CD14-positive monocyte (primary cell): ENCODE measurements around the gene HTR3C. TPM values are rescaled to one million over a fixed set of nuclear protein-coding genes. Genes with fewer than 3 reads are reported as not detected.

Experiments
- DNase-seq, 3 donors: peaks; one replicate each; pipeline ENCODE4 v3.0.0-alpha.2; 2011 to 2022
- H2AFZ ChIP-seq: 2 replicates; pipeline ENCODE4 v1.6.0; 2012; ENCODE audit warnings: mild to moderate bottlenecking, low read depth, low read length, inconsistent platforms; ENCODE audit not compliant: insufficient read depth, poor library complexity, severe bottlenecking
- H3K27ac ChIP-seq, 2 donors: 1 replicate in 1 of 2; 2 replicates in 1 of 2; pipeline ENCODE4 v1.5.1; 2012 to 2013; ENCODE audit warnings: low read length in 2 of 2, control low read depth in 1 of 2, inconsistent platforms in 1 of 2, low read depth in 1 of 2, mild to moderate bottlenecking in 1 of 2
- H3K27me3 ChIP-seq, 2 donors: one replicate each; pipeline versions ENCODE4 v1.6.0 to v1.6.1; 2011 to 2013; ENCODE audit warnings: low read length in 2 of 2; ENCODE audit not compliant: control insufficient read depth in 2 of 2, insufficient read depth in 2 of 2
- H3K36me3 ChIP-seq, 2 donors: replicated peaks in 1 of 2; 1 replicate in 1 of 2; 2 replicates in 1 of 2; pipeline versions ENCODE4 v1.5.1 to v1.6.1; 2012 to 2013; ENCODE audit warnings: low read length in 2 of 2, control low read depth in 1 of 2, inconsistent platforms in 1 of 2, mild to moderate bottlenecking in 1 of 2; ENCODE audit not compliant: insufficient read depth in 2 of 2, control insufficient read depth in 1 of 2
- H3K4me1 ChIP-seq, 2 donors: 1 replicate in 1 of 2; 2 replicates in 1 of 2; pipeline versions ENCODE4 v1.5.1 to v1.6.1; 2012 to 2013; ENCODE audit warnings: low read length in 2 of 2, control low read depth in 1 of 2, inconsistent platforms in 1 of 2, mild to moderate bottlenecking in 1 of 2, moderate library complexity in 1 of 2; ENCODE audit not compliant: insufficient read depth in 2 of 2, control insufficient read depth in 1 of 2
- H3K4me2 ChIP-seq: replicated peaks from 2 replicates; pipeline ENCODE3; 2012; ENCODE audit warnings: low read length, moderate library complexity, mild to moderate bottlenecking; ENCODE audit not compliant: poor library complexity, severe bottlenecking; ENCODE audit errors: extremely low read depth
- H3K4me3 ChIP-seq, 3 experiments: fragments of 200-600 bp in 1 of 3; sonication (generic) in 1 of 3; replicated peaks in 1 of 3; 1 replicate in 2 of 3; 2 replicates in 1 of 3; pipeline ENCODE4 v1.5.1; 2011 to 2013; ENCODE audit warnings: low read length in 3 of 3, mild to moderate bottlenecking in 3 of 3, control low read depth in 2 of 3, low read depth in 2 of 3, inconsistent platforms in 1 of 3, moderate library complexity in 1 of 3
- H3K79me2 ChIP-seq: 2 replicates; pipeline ENCODE4 v1.6.0; 2012; ENCODE audit warnings: mild to moderate bottlenecking, control low read depth, inconsistent platforms, low read length, moderate library complexity; ENCODE audit not compliant: insufficient read depth
- H3K9ac ChIP-seq: 2 replicates; pipeline ENCODE4 v1.6.0; 2017; ENCODE audit warnings: low read length, mild to moderate bottlenecking; ENCODE audit not compliant: insufficient read depth, poor library complexity, severe bottlenecking
- H3K9me3 ChIP-seq, 2 donors: replicated peaks in 1 of 2; 1 replicate in 1 of 2; 2 replicates in 1 of 2; pipeline versions ENCODE4 v1.5.1 to v1.6.1; 2012 to 2013; ENCODE audit warnings: low read length in 2 of 2, control low read depth in 1 of 2; ENCODE audit not compliant: control insufficient read depth in 1 of 2, insufficient read depth in 1 of 2
- H4K20me1 ChIP-seq: 2 replicates; pipeline ENCODE4 v1.6.0; 2012; ENCODE audit warnings: mild to moderate bottlenecking, low read length, control low read depth, moderate library complexity; ENCODE audit not compliant: insufficient read depth
- H3K27ac Mint-ChIP-seq, 7 donors: one replicate each; pipeline ENCODE4 v1.8.0; 2020; ENCODE audit warnings: mild to moderate bottlenecking in 7 of 7, mixed read lengths in 7 of 7, moderate library complexity in 6 of 7, inconsistent platforms in 2 of 7
- H3K27me3 Mint-ChIP-seq, 3 donors: one replicate each; pipeline ENCODE4 v1.8.0; 2021 to 2022; ENCODE audit warnings: low read depth in 3 of 3, mild to moderate bottlenecking in 3 of 3, mixed read lengths in 3 of 3, moderate library complexity in 3 of 3, inconsistent platforms in 1 of 3
- H3K36me3 Mint-ChIP-seq, 2 donors: one replicate each; pipeline ENCODE4 v1.8.0; 2020; ENCODE audit warnings: mixed read lengths in 2 of 2, inconsistent platforms in 1 of 2, mild to moderate bottlenecking in 1 of 2
- H3K4me1 Mint-ChIP-seq: one replicate; pipeline ENCODE4 v1.8.0; 2020; ENCODE audit warnings: mild to moderate bottlenecking, mixed read lengths
- H3K4me3 Mint-ChIP-seq, 2 donors: one replicate each; pipeline ENCODE4 v1.8.0; 2020; ENCODE audit warnings: mild to moderate bottlenecking in 2 of 2, mixed read lengths in 2 of 2, moderate library complexity in 1 of 2
- H3K9me3 Mint-ChIP-seq, 7 donors: one replicate each; pipeline ENCODE4 v1.8.0; 2020 to 2022; ENCODE audit warnings: mixed read lengths in 7 of 7, mild to moderate bottlenecking in 6 of 7, moderate library complexity in 6 of 7, inconsistent platforms in 2 of 7
- WGBS: methylation state at CpG from one replicate; pipeline ENCODE4 v1.1.5; 2013; ENCODE audit warnings: missing lambda C conversion rate; ENCODE audit not compliant: insufficient coverage; 5-methylcytosine and 5-hydroxymethylcytosine counted together
- intact Hi-C, 2 donors: fragments of 100-400 bp; cut with micrococcal nuclease; formaldehyde crosslinking; loops; one replicate each; pipeline versions ENCODE4 v1.15.0 to v1.15.1; 2023
- polyA plus RNA-seq, 3 donors: library from polyadenylated mRNA; depleted of rRNA in 1 of 3; unstranded in 2 of 3; stranded (reverse) in 1 of 3; fragments of 300-500 nt in 2 of 3; fragments of >200 nt in 1 of 3; fragmentation: Illumina TruSeq in 2 of 3; gene quantifications; 1 replicate in 2 of 3; 2 replicates in 1 of 3; pipeline ENCODE4 v1.2.3, GENCODE V29; 2012 to 2021
- TF ChIP-seq, protein P1 (sequence below): fragments of 200-600 bp; IDR thresholded peaks from one replicate; pipeline ENCODE4 v1.8.0; 2022; ENCODE audit warnings: antibody characterized with exemption, mild to moderate bottlenecking

Gene HTR3C
- polyA plus RNA-seq, 3 donors: not detected

- under 1% methylated on average over 55 of the region's 55 CpGs for WGBS
Measured at GRCh38 chr3:184017672-184018423, 35.0 kb upstream of the HTR3C start, which contains the start of gene ABCC5. ABCC5 (minus strand) TSS chr3:184017884; CDS start chr3:184014392, 3,492 bp downstream.

DNA sequence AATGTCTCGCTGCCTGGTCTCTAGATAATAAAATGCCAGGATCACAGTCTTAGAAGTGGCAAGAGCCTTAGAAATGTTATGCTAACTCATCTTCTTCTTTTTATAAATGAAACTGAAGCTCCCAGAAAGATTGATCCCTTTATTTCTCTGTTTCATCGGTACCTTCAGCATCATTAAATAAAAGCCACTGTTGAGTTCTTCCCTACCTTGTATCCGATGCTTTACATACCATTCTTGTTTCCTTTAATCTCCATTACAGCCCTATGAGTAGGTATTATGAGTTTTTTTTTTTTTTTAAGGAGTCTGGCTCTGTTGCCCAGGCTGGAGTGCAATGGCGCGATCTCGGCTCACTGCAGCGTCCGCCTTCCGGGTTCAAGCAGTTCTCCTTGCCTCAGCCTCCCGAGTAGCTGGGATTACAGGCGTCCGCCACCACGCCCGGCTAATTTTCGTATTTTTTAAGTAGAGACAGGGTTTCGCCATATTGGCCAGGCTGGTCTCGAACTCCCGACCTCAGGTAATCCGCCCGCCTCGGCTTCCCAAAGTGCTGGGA is 34.3 kb upstream of the HTR3C start:
- Histone ChIP-seq H3K27ac (peak overlapping the region; percentile 43 to 82), H3K9ac (peak overlapping the region; percentile 72), H3K36me3 (peaks cover 2 to 8% of the 10 kb centered on the region in 2 donors), H3K27me3 (no peaks in the 10 kb centered on the region), H3K9me3 (no peaks in the 10 kb centered on the region), H3K4me1 (peaks cover 39 to 50% of the 10 kb centered on the region in 2 donors), H3K4me2 (peak overlapping the region; percentile 94), H4K20me1 (no peaks in the 10 kb centered on the region), H2AFZ (peak overlapping the region; percentile 100), H3K79me2 (no peaks in the 10 kb centered on the region), H3K4me3 (peak overlapping the region; percentile 88 to 100 (median 100))
- peak overlapping the region; percentile 30 to 94 (median 81) for H3K27ac Mint-ChIP-seq
- intact Hi-C loops: loop anchor here (5.0 to 10.0 kb wide), 3 partner anchors 116 to 126 kb away; partner anchors contain the start of gene EIF2B5 (in 1 of the 2)
- 87% methylated on average over 14 of the region's 21 CpGs for WGBS
- TF ChIP-seq, protein P1, sequence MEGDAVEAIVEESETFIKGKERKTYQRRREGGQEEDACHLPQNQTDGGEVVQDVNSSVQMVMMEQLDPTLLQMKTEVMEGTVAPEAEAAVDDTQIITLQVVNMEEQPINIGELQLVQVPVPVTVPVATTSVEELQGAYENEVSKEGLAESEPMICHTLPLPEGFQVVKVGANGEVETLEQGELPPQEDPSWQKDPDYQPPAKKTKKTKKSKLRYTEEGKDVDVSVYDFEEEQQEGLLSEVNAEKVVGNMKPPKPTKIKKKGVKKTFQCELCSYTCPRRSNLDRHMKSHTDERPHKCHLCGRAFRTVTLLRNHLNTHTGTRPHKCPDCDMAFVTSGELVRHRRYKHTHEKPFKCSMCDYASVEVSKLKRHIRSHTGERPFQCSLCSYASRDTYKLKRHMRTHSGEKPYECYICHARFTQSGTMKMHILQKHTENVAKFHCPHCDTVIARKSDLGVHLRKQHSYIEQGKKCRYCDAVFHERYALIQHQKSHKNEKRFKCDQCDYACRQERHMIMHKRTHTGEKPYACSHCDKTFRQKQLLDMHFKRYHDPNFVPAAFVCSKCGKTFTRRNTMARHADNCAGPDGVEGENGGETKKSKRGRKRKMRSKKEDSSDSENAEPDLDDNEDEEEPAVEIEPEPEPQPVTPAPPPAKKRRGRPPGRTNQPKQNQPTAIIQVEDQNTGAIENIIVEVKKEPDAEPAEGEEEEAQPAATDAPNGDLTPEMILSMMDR: no peak
- peaks cover 6 to 11% of the 10 kb centered on the region in 2 donors for H3K36me3 Mint-ChIP-seq
- peaks cover 5 to 8% (median 7%) of the 10 kb centered on the region in 3 donors for H3K27me3 Mint-ChIP-seq
- H3K4me3 Mint-ChIP-seq: peak overlapping the region; percentile 96 to 97
- peaks cover 0 to 2% (median 0%) of the 10 kb centered on the region in 7 donors for H3K9me3 Mint-ChIP-seq
- DNase-seq: no peak
- peaks cover 46% of the 10 kb centered on the region for H3K4me1 Mint-ChIP-seq

More at GRCh38 chr3:184017672-184018423, 35.0 kb upstream of the HTR3C start, which contains the start of gene ABCC5:
- Mint-ChIP-seq H3K9me3 (peaks cover 0 to 2% (median 0%) of the 10 kb centered on the region in 7 donors), H3K4me1 (peaks cover 42% of the 10 kb centered on the region), H3K27me3 (peaks cover 5 to 8% (median 7%) of the 10 kb centered on the region in 3 donors), H3K27ac (peak within 1 kb of the TSS; percentile 30 to 94 (median 81)), H3K4me3 (peak within 1 kb of the TSS; percentile 96 to 97), H3K36me3 (peaks cover 9 to 15% of the 10 kb centered on the region in 2 donors)
- Histone ChIP-seq H3K4me1 (peaks cover 36 to 45% of the 10 kb centered on the region in 2 donors), H3K4me2 (peak within 1 kb of the TSS; percentile 94), H2AFZ (peak within 1 kb of the TSS; percentile 100), H4K20me1 (no peaks in the 10 kb centered on the region), H3K36me3 (peaks cover 5 to 12% of the 10 kb centered on the region in 2 donors), H3K9me3 (no peaks in the 10 kb centered on the region), H3K27ac (peak within 1 kb of the TSS; percentile 43 to 82), H3K79me2 (no peaks in the 10 kb centered on the region), H3K9ac (peak within 1 kb of the TSS; percentile 72), H3K4me3 (peak within 1 kb of the TSS; percentile 88 to 100 (median 100)), H3K27me3 (no peaks in the 10 kb centered on the region)
- DNase-seq: peak; percentile 75 to 85 (median 80)
- intact Hi-C loops: loop anchor here (1.0 to 10.0 kb wide), 4 partner anchors 117 to 126 kb away; partner anchors contain the start of gene EIF2B5 (in 2 of the 2)
- TF ChIP-seq, protein P1: peak; percentile 85
